Mesenchymal stem cell (in vitro differentiated cells and primary cell): ENCODE measurements around the gene NUSAP1.

Experiments
- DNase-seq: peaks from one replicate; pipeline ENCODE4 v3.0.0-alpha.2; 2013
- H2AFZ ChIP-seq: one replicate; pipeline ENCODE4 v1.6.1; 2013; ENCODE audit warnings: low read depth, mild to moderate bottlenecking, control low read depth, inconsistent platforms, low read length, moderate library complexity
- H2AK5ac ChIP-seq: 2 replicates; pipeline ENCODE4 v1.6.1; 2013; ENCODE audit warnings: low read length, moderate library complexity, mild to moderate bottlenecking, inconsistent platforms; ENCODE audit not compliant: severe bottlenecking
- H2BK120ac ChIP-seq: one replicate; pipeline ENCODE4 v1.6.1; 2013; ENCODE audit warnings: low read depth, mild to moderate bottlenecking, inconsistent platforms, low read length, moderate library complexity
- H2BK12ac ChIP-seq, 2 experiments: one replicate each; pipeline ENCODE4 v1.6.1; 2013; ENCODE audit warnings: inconsistent platforms in 2 of 2, low read length in 2 of 2, mild to moderate bottlenecking in 2 of 2, moderate library complexity in 2 of 2, control low read depth in 1 of 2
- H2BK15ac ChIP-seq: one replicate; pipeline ENCODE4 v1.6.1; 2013; ENCODE audit warnings: mild to moderate bottlenecking, low read depth, inconsistent platforms; ENCODE audit not compliant: poor library complexity, severe bottlenecking
- H2BK5ac ChIP-seq: 2 replicates; pipeline ENCODE4 v1.6.1; 2013; ENCODE audit warnings: low read depth, mild to moderate bottlenecking, low read length, control low read depth, inconsistent platforms; ENCODE audit not compliant: poor library complexity, severe bottlenecking
- H3K14ac ChIP-seq, 2 experiments: one replicate each; pipeline ENCODE4 v1.6.1; 2013; ENCODE audit warnings: inconsistent platforms in 2 of 2, low read length in 2 of 2, control low read depth in 1 of 2, mild to moderate bottlenecking in 1 of 2, moderate library complexity in 1 of 2
- H3K18ac ChIP-seq, 2 experiments: one replicate each; pipeline ENCODE4 v1.6.1; 2013; ENCODE audit warnings: inconsistent platforms in 2 of 2, low read length in 2 of 2, control low read depth in 1 of 2, low read depth in 1 of 2, mild to moderate bottlenecking in 1 of 2
- H3K23ac ChIP-seq, 2 experiments: one replicate each; pipeline ENCODE4 v1.6.1; 2013; ENCODE audit warnings: inconsistent platforms in 2 of 2, low read length in 2 of 2, mild to moderate bottlenecking in 2 of 2, moderate library complexity in 2 of 2, control low read depth in 1 of 2
- H3K27ac ChIP-seq: 2 replicates; pipeline ENCODE4 v1.5.1; 2013; ENCODE audit warnings: mild to moderate bottlenecking, moderate library complexity, low read length, control low read depth, inconsistent platforms; ENCODE audit not compliant: poor library complexity, severe bottlenecking
- H3K27me3 ChIP-seq, 2 experiments: 2 replicates each; pipeline versions ENCODE4 v1.6.1 to v1.7.0; 2013; ENCODE audit warnings: low read length in 2 of 2, mild to moderate bottlenecking in 2 of 2, moderate library complexity in 2 of 2, control low read depth in 1 of 2, inconsistent platforms in 1 of 2; ENCODE audit not compliant: control insufficient read depth in 1 of 2, insufficient read depth in 1 of 2
- H3K36me3 ChIP-seq, 2 experiments: 2 replicates each; pipeline versions ENCODE4 v1.6.1 to v1.7.0; 2013; ENCODE audit warnings: low read length in 2 of 2, control low read depth in 1 of 2, inconsistent platforms in 1 of 2, low read depth in 1 of 2, mild to moderate bottlenecking in 1 of 2; ENCODE audit not compliant: insufficient read depth in 2 of 2, control insufficient read depth in 1 of 2
- H3K4ac ChIP-seq, 2 experiments: one replicate each; pipeline ENCODE4 v1.6.1; 2013; ENCODE audit warnings: inconsistent platforms in 2 of 2, low read length in 2 of 2, mild to moderate bottlenecking in 2 of 2, moderate library complexity in 2 of 2, control low read depth in 1 of 2, low read depth in 1 of 2
- H3K4me1 ChIP-seq: 2 replicates; pipeline ENCODE4 v1.6.1; 2013; ENCODE audit warnings: low read depth, low read length, control low read depth; ENCODE audit not compliant: control insufficient read depth, insufficient read depth
- H3K4me2 ChIP-seq: 2 replicates; pipeline ENCODE4 v1.6.1; 2013; ENCODE audit warnings: low read length, mild to moderate bottlenecking, inconsistent platforms; ENCODE audit not compliant: poor library complexity, severe bottlenecking
- H3K4me3 ChIP-seq, 2 experiments: 2 replicates each; pipeline versions ENCODE4 v1.5.1 to v1.7.0; 2013; ENCODE audit warnings: low read length in 2 of 2, mild to moderate bottlenecking in 2 of 2, control low read depth in 1 of 2, low read depth in 1 of 2; ENCODE audit not compliant: insufficient read depth in 1 of 2
- H3K79me1 ChIP-seq: replicated peaks from 2 replicates; pipeline ENCODE4 v1.6.1; 2013; ENCODE audit warnings: mild to moderate bottlenecking, control low read depth, low read length, inconsistent platforms; ENCODE audit not compliant: poor library complexity, severe bottlenecking
- H3K9ac ChIP-seq: 2 replicates; pipeline ENCODE4 v1.7.0; 2013; ENCODE audit warnings: mild to moderate bottlenecking, low read length, moderate library complexity
- H3K9me3 ChIP-seq: 2 replicates; pipeline ENCODE4 v1.7.0; 2013; ENCODE audit warnings: mild to moderate bottlenecking, low read length; ENCODE audit not compliant: control insufficient read depth
- H4K8ac ChIP-seq: one replicate; pipeline ENCODE4 v1.6.1; 2013; ENCODE audit warnings: inconsistent platforms, mild to moderate bottlenecking, low read length, moderate library complexity
- H4K91ac ChIP-seq: one replicate; pipeline ENCODE4 v1.6.1; 2013; ENCODE audit warnings: mild to moderate bottlenecking, low read length, inconsistent platforms
- WGBS: methylation state at CpG from one replicate; pipeline ENCODE4 v1.1.7; 2013; ENCODE audit warnings: mixed read lengths; 5-methylcytosine and 5-hydroxymethylcytosine counted together

Gene NUSAP1

DNA sequence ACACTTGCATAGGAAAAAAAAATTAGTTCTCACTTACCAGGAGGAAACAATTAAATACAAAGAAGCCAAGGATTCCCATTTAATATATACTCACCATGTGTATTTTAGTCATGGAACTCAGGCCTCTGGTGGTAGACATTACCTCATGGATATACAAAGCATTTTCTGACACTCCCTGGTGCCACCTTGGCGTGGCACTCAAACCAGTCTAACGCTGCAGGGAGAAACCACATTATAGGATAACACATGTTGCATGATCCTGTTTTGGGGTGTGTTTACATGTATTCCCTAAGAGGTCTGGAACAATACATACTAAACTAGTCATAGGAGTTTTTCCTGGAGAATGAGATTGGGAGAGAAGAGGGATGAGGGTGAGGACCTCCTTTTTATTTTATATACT lies 78.3 kb downstream of the NUSAP1 start:
- Histone ChIP-seq H3K27ac (no peak overlapping the region), H3K9me3 (no peaks in the 10 kb centered on the region), H3K4me2 (no peak overlapping the region), H2BK15ac (no peak overlapping the region), H3K4me3 (no peak overlapping the region), H2BK120ac (no peak overlapping the region), H3K18ac (no peak overlapping the region), H2AFZ (no peak overlapping the region), H3K79me1 (no peaks in the 10 kb centered on the region), H3K9ac (no peak overlapping the region), H2AK5ac (no peak overlapping the region), H2BK12ac (no peak overlapping the region), H3K36me3 (no peaks in the 10 kb centered on the region), H3K4me1 (peaks cover 1% of the 10 kb centered on the region), H3K27me3 (no peaks in the 10 kb centered on the region), H3K23ac (no peak overlapping the region), H4K8ac (no peak overlapping the region), H3K14ac (no peak overlapping the region), H3K4ac (no peak overlapping the region), H2BK5ac (no peak overlapping the region), H4K91ac (no peak overlapping the region)
- no peak for DNase-seq
- 100% methylated on average over 2 of the region's 2 CpGs for WGBS

DNA sequence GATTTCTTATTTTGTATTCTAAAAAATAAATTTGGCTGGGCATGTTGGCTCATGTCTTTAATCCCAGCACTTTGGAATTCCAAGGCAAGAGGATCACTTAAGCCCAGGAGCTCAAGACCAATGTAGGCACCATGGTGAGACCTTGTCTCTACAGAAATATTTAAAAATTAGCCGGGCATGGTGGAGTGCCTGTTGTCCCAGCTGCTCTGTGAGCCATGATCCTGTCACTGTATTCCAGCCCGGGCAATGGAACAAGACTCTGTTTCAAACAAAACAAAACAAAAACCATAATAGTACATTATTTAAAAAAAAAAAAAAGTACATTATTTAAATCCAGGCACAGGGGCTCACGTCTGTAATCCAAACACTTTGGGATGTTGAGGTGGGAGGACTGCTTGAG lies 78.8 kb downstream of the NUSAP1 start:
- H3K36me3 ChIP-seq: no peaks in the 10 kb centered on the region
- H2BK15ac ChIP-seq: no peak overlapping the region
- H2AFZ ChIP-seq: no peak overlapping the region
- H3K4me2 ChIP-seq: no peak overlapping the region
- H2BK12ac ChIP-seq: no peak overlapping the region
- H4K91ac ChIP-seq: no peak overlapping the region
- peaks cover 3% of the 10 kb centered on the region for H3K4me1 ChIP-seq
- no peak for DNase-seq
- no peak overlapping the region for H4K8ac ChIP-seq
- H3K9ac ChIP-seq: no peak overlapping the region
- no peak overlapping the region for H3K4me3 ChIP-seq
- H3K18ac ChIP-seq: no peak overlapping the region
- 90% methylated on average over 2 of the region's 3 CpGs for WGBS
- no peak overlapping the region for H3K14ac ChIP-seq
- no peaks in the 10 kb centered on the region for H3K27me3 ChIP-seq
- no peaks in the 10 kb centered on the region for H3K9me3 ChIP-seq
- H2AK5ac ChIP-seq: no peak overlapping the region
- H3K79me1 ChIP-seq: no peaks in the 10 kb centered on the region
- H3K23ac ChIP-seq: no peak overlapping the region
- no peak overlapping the region for H3K4ac ChIP-seq
- no peak overlapping the region for H2BK120ac ChIP-seq
- no peak overlapping the region for H2BK5ac ChIP-seq
- no peak overlapping the region for H3K27ac ChIP-seq

- peak overlapping the region; percentile 83 to 97 for H3K4me3 ChIP-seq
- no peak overlapping the region for H2BK5ac ChIP-seq
- H3K23ac ChIP-seq: peak overlapping the region in 1 of 2 experiments; percentile 59
- H3K79me1 ChIP-seq: no peaks in the 10 kb centered on the region
- H3K27me3 ChIP-seq: no peaks in the 10 kb centered on the region
- H3K4me1 ChIP-seq: peaks cover 8% of the 10 kb centered on the region
- H3K4ac ChIP-seq: peak overlapping the region; percentile 9 to 79
- no peak overlapping the region for H4K91ac ChIP-seq
- WGBS: 37% methylated on average over 20 of the region's 20 CpGs
- peak overlapping the region; percentile 90 for H3K4me2 ChIP-seq
- H3K9ac ChIP-seq: peak overlapping the region; percentile 90
- H2BK12ac ChIP-seq: peak overlapping the region in 1 of 2 experiments; percentile 31
- no peaks in the 10 kb centered on the region for H3K36me3 ChIP-seq
- peak overlapping the region in 1 of 2 experiments; percentile 87 for H3K18ac ChIP-seq
- H4K8ac ChIP-seq: peak overlapping the region; percentile 91
- H2AFZ ChIP-seq: peak overlapping the region; percentile 79
- H3K27ac ChIP-seq: peak overlapping the region; percentile 75
- H2AK5ac ChIP-seq: no peak overlapping the region
- no peak overlapping the region for H2BK120ac ChIP-seq
- no peaks in the 10 kb centered on the region for H3K9me3 ChIP-seq
- no peak for DNase-seq
- H3K14ac ChIP-seq: no peak overlapping the region
- no peak overlapping the region for H2BK15ac ChIP-seq
Observed at GRCh38 chr15:41416128-41416741, 83.6 kb downstream of the NUSAP1 start.

- peak within 1 kb of the TSS in 1 of 2 experiments; percentile 98 for H3K14ac ChIP-seq
Observed at GRCh38 chr15:41416742-41417417, 84.2 kb downstream of the NUSAP1 start, which contains the start of gene RTF1. TSS of gene RTF1 (plus strand) at chr15:41417095. CDS start at chr15:41417116, 21 bp downstream.

More at GRCh38 chr15:41416742-41417417, 84.2 kb downstream of the NUSAP1 start, which contains the start of gene RTF1:
- Histone ChIP-seq H3K27me3 (no peaks in the 10 kb centered on the region), H2BK5ac (peak within 1 kb of the TSS; percentile 66), H2BK15ac (peak within 1 kb of the TSS; percentile 63), H2BK120ac (peak within 1 kb of the TSS; percentile 58), H3K9me3 (no peaks in the 10 kb centered on the region), H3K36me3 (no peaks in the 10 kb centered on the region), H3K4me3 (peak within 1 kb of the TSS; percentile 97 to 98), H3K4me1 (peaks cover 8% of the 10 kb centered on the region), H3K27ac (peak within 1 kb of the TSS; percentile 75), H3K18ac (peak within 1 kb of the TSS; percentile 87), H3K4ac (peak within 1 kb of the TSS; percentile 24 to 91), H3K4me2 (peak within 1 kb of the TSS; percentile 90), H2AFZ (peak within 1 kb of the TSS; percentile 91), H3K9ac (peak within 1 kb of the TSS; percentile 90), H3K23ac (peak within 1 kb of the TSS in 1 of 2 experiments; percentile 89), H3K79me1 (no peaks in the 10 kb centered on the region), H2BK12ac (peak within 1 kb of the TSS in 1 of 2 experiments; percentile 31), H2AK5ac (no peak within 1 kb of the TSS), H4K8ac (peak within 1 kb of the TSS; percentile 91), H4K91ac (peak within 1 kb of the TSS; percentile 80)
- under 1% methylated on average over 74 of the region's 74 CpGs for WGBS
- DNase-seq: peak; percentile 89
